GM12878 (cell line): Measurements from ENCODE around the gene PCNX1. TPM values are rescaled to one million over a fixed set of nuclear protein-coding genes. Genes with fewer than 3 reads are reported as not detected.
A peak's percentile ranks its signal among the peaks of the same experiment; 100 is the strongest.

Experiments used
- ATAC-seq: fragments of 200-7000 bp; cut with Tn5 transposase; 3 replicates; pipeline ENCODE4 v1.9.1; 2020; ENCODE audit warnings: mild to moderate bottlenecking, moderate library complexity
- BruUV-seq: library from RNA; stranded (reverse); fragments of 400-500 nt; replicated peaks from 2 replicates; lab custom pipeline; 2021; lab: Mats Ljungman, UMichigan
- CTCF ChIA-PET: fragments of 300-600 bp; sonication (Branson Sonifier 250); formaldehyde crosslinking; extraction: SDS; loops from one replicate; lab custom pipeline; 2021; ENCODE audit warnings: inconsistent platforms; lab: Yijun Ruan, JAX
- POLR2A ChIA-PET: fragments of 350-600 bp; formaldehyde crosslinking; extraction: SDS; loops from one replicate; lab custom pipeline; 2021; ENCODE audit warnings: inconsistent platforms; lab: Charles Lee
- RAD21 ChIA-PET: fragments of 300-600 bp; sonication (Branson Sonifier 250); formaldehyde crosslinking; loops from one replicate; lab custom pipeline; 2023; ENCODE audit warnings: antibody characterized with exemption; ENCODE audit not compliant: unreplicated experiment; lab: Charles Lee
- SMC1A ChIA-PET: fragments of 300-600 bp; sonication (Branson Sonifier 250); formaldehyde crosslinking; loops from one replicate; lab custom pipeline; 2023; ENCODE audit not compliant: unreplicated experiment, uncharacterized antibody; lab: Charles Lee
- DNase-seq: peaks from one replicate; pipeline ENCODE4 v3.0.0-alpha.2; 2011; ENCODE audit warnings: low read depth, low spot score
- FAIRE-seq: peaks from 3 replicates; lab custom pipeline; 2011; peaks lifted over from hg19 to GRCh38; lab: Jason Lieb, UNC
- H2AFZ ChIP-seq: 2 replicates; pipeline ENCODE4 v1.6.0; 2011; ENCODE audit warnings: low read depth, low read length, control low read depth; ENCODE audit not compliant: control insufficient read depth
- H3K27ac ChIP-seq: 2 replicates; pipeline ENCODE4 v1.5.1; 2011; ENCODE audit warnings: control low read depth; ENCODE audit not compliant: control insufficient read depth, insufficient read depth
- H3K27me3 ChIP-seq, 2 experiments: replicated peaks in 1 of 2; 2 replicates each; pipeline versions ENCODE4 v1.6.0 to v1.6.1; 2011; ENCODE audit warnings: low read length in 1 of 2; ENCODE audit not compliant: control insufficient read depth in 2 of 2, insufficient read depth in 2 of 2
- H3K36me3 ChIP-seq, 2 experiments: 2 replicates each; pipeline ENCODE4 v1.5.1; 2011; ENCODE audit warnings: low read length in 1 of 2; ENCODE audit not compliant: control insufficient read depth in 2 of 2, insufficient read depth in 2 of 2
- H3K4me1 ChIP-seq: 2 replicates; pipeline ENCODE4 v1.6.1; 2011; ENCODE audit warnings: mild to moderate bottlenecking, low read length, moderate library complexity, mixed read lengths; ENCODE audit not compliant: control insufficient read depth, insufficient read depth
- H3K4me2 ChIP-seq: 2 replicates; pipeline ENCODE4 v1.6.0; 2011; ENCODE audit warnings: control low read depth; ENCODE audit not compliant: control insufficient read depth, insufficient read depth
- H3K4me3 ChIP-seq: fragments of 200-600 bp; sonication (generic); 2 replicates; pipeline ENCODE4 v1.5.1; 2016
- H3K79me2 ChIP-seq: 2 replicates; pipeline ENCODE4 v1.6.0; 2011; ENCODE audit warnings: low read length; ENCODE audit not compliant: control insufficient read depth, insufficient read depth
- H3K9ac ChIP-seq: 2 replicates; pipeline ENCODE4 v1.8.0; 2011; ENCODE audit warnings: low read length, control low read depth, mixed read lengths; ENCODE audit not compliant: control insufficient read depth, insufficient read depth
- H3K9me3 ChIP-seq: replicated peaks from 3 replicates; pipeline ENCODE4 v1.5.1; 2011; ENCODE audit warnings: mild to moderate bottlenecking, low read length; ENCODE audit not compliant: control insufficient read depth, insufficient read depth
- H4K20me1 ChIP-seq: 2 replicates; pipeline ENCODE4 v1.6.0; 2011; ENCODE audit not compliant: control insufficient read depth, insufficient read depth
- HDAC6 ChIP-seq: fragments of 200-600 bp; sonication (generic); IDR thresholded peaks from one replicate; pipeline ENCODE4 v1.8.0; 2017; ENCODE audit warnings: antibody characterized with exemption; ENCODE audit not compliant: unreplicated experiment
- MEF2B ChIP-seq: fragments of 450-650 bp; IDR thresholded peaks from 2 replicates; pipeline ENCODE4 v1.6.1; 2018; ENCODE audit warnings: mild to moderate bottlenecking, moderate library complexity; ENCODE audit not compliant: partially characterized antibody, poor library complexity, severe bottlenecking
- WGBS: methylation state at CpG from one replicate; pipeline ENCODE4 v1.1.6; 2016; ENCODE audit warnings: low lambda C conversion rate; ENCODE audit not compliant: insufficient replicate concordance, insufficient coverage; ENCODE audit errors: missing lambda C conversion rate; 5-methylcytosine and 5-hydroxymethylcytosine counted together
- in situ Hi-C: fragments of 300-500 bp; cut with MboI; formaldehyde crosslinking; loops from 9 replicates; pipeline ENCODE4 v1.14.3; 2018; ENCODE audit warnings: mixed read lengths
- intact Hi-C: fragments of 100-400 bp; cut with micrococcal nuclease; formaldehyde crosslinking; loops from one replicate; pipeline ENCODE4 v1.14.2; 2022; ENCODE audit not compliant: unreplicated experiment
- polyA plus RNA-seq, 11 experiments: library from polyadenylated mRNA; depleted of rRNA in 4 of 11; unstranded in 6 of 11; stranded (reverse) in 5 of 11; fragments of >200 nt; fragmentation: Nextera tagmentation in 4 of 11; fragmentation: Illumina TruSeq in 1 of 11; extraction: Ambion mirVana in 4 of 11; extraction: Trizol in 1 of 11; gene quantifications; 1 replicate in 1 of 11; 2 replicates in 10 of 11; pipeline versions ENCODE4 v1.2.1 to v1.2.3, GENCODE V29; 2011 to 2016; ENCODE audit warnings: inconsistent platforms in 2 of 11, missing spikeins in 2 of 11, low read depth in 1 of 11
- total RNA-seq, 4 experiments: library from RNA; depleted of rRNA in 3 of 4; stranded (reverse); fragments of >200 nt in 3 of 4; fragmentation: Illumina TruSeq in 1 of 4; extraction: Trizol in 1 of 4; gene quantifications; 2 replicates each; pipeline versions ENCODE4 v1.2.1 to v1.2.3, GENCODE V29; 2013 to 2021
- TF ChIP-seq, protein P1 (sequence below): IDR thresholded peaks from 2 replicates; pipeline ENCODE4 v1.6.1; 2012; ENCODE audit warnings: low read length, inconsistent platforms

The PCNX1 gene
- total and polyA plus RNA-seq, 10 of the 15 experiments (the other 5 are each of a cell fraction or from before 2014, with no cell fraction given), result 4.6 to 53.9 (median 20.5) TPM

DNA sequence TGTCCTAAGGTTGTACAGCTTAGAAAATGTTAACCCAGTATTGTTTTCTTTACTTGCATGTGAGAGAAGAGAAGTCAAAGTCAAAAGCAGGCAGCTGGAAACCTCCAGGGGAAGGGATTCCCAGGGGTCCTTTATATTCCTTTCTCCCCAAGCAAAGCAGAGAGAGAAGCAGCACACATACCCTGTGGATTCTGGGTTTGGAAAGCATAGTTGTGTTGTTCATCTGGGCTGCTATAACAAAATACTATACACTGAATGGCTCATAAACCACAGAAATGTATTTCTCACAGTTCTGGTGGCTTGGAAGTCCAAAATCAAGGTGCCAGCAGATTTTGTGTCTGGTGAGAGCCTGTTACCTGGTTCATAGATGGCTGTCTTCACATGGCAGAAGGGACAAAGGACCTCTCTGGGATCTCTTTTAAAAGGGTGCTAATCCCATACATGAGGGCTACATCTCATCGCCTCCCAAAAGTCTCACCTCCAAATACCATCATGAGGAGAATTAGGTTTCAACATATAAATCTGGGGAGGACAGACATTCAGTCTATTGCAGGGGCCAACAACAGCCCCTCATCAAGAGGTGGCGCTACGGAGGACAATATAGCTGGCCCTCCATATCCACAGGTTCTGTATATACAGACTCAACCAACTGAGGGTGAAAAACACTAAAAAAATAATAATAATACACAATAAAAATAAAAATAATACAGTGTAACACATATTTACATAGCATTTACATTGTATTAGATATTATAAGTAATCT, 19.3 kb upstream of the PCNX1 start:
- Histone ChIP-seq H3K27me3 (no peaks in the 10 kb centered on the region), H3K9ac (peak overlapping the region; percentile 57), H3K4me1 (peaks cover 60% of the 10 kb centered on the region), H4K20me1 (no peaks in the 10 kb centered on the region), H3K4me3 (peak overlapping the region; percentile 56), H2AFZ (no peak overlapping the region; the same call in 1 of the 2 replicates), H3K4me2 (peak overlapping the region; percentile 96), H3K36me3 (no peaks in the 10 kb centered on the region), H3K79me2 (no peaks in the 10 kb centered on the region), H3K9me3 (no peaks in the 10 kb centered on the region), H3K27ac (peak overlapping the region; percentile 98)
- no peak for ATAC-seq
- TF ChIP-seq MEF2B (peak; percentile 77), HDAC6 (peak; percentile 3)
- TF ChIP-seq, protein P1, sequence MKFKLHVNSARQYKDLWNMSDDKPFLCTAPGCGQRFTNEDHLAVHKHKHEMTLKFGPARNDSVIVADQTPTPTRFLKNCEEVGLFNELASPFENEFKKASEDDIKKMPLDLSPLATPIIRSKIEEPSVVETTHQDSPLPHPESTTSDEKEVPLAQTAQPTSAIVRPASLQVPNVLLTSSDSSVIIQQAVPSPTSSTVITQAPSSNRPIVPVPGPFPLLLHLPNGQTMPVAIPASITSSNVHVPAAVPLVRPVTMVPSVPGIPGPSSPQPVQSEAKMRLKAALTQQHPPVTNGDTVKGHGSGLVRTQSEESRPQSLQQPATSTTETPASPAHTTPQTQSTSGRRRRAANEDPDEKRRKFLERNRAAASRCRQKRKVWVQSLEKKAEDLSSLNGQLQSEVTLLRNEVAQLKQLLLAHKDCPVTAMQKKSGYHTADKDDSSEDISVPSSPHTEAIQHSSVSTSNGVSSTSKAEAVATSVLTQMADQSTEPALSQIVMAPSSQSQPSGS, result no peak
- ChIA-PET RAD21 (interaction anchor here (0.7 to 4.1 kb wide), 12 partner anchors 14 to 175 kb away, joined by 3 to 17 read pairs (median 5); partner anchors contain the start of genes MAP3K9 and PCNX1), SMC1A (interaction anchor here (0.9 to 9.8 kb wide), 21 partner anchors 8 to 78 kb away, joined by 3 to 89 read pairs (median 4); partner anchors contain the start of gene PCNX1), CTCF (interaction anchor here (0.6 to 12.3 kb wide), 12 partner anchors 12 to 85 kb away, joined by 3 to 110 read pairs (median 4); partner anchors contain the start of genes MAP3K9 and PCNX1), POLR2A (interaction anchor here (0.6 to 2.1 kb wide), 6 partner anchors 16 to 187 kb away, joined by 4 to 10 read pairs (median 5); partner anchors contain the start of gene PCNX1)
- no peak for FAIRE-seq
- no peak for DNase-seq
- WGBS, result 98% methylated on average over 3 of the region's 3 CpGs
- intact Hi-C loops, result loop anchor here (5.0 kb wide), 1 partner anchor 221 kb away; no protein-coding TSS in a partner anchor
- BruUV-seq, result no TSS peak
- in situ Hi-C loops, result no loop called here
